GM12865 (cell line): ENCODE measurements around the gene CLEC4M.
A peak's percentile ranks its signal among the peaks of the same experiment; 100 is the strongest.

ENCODE experiments used
- DNase-seq: peaks from one replicate; pipeline ENCODE4 v3.0.0; 2010; ENCODE audit warnings: low read depth
- H3K4me3 ChIP-seq: 2 replicates; pipeline ENCODE4 v1.5.1; 2011; ENCODE audit warnings: mild to moderate bottlenecking, low read depth, low read length, control low read depth
- TF ChIP-seq, protein P1 (sequence below): IDR thresholded peaks from 2 replicates; pipeline ENCODE4 v1.5.1; 2011; ENCODE audit warnings: low read length, control low read depth, low read depth, inconsistent platforms; ENCODE audit not compliant: insufficient read depth; ENCODE audit errors: missing control alignments

Gene CLEC4M

DNA sequence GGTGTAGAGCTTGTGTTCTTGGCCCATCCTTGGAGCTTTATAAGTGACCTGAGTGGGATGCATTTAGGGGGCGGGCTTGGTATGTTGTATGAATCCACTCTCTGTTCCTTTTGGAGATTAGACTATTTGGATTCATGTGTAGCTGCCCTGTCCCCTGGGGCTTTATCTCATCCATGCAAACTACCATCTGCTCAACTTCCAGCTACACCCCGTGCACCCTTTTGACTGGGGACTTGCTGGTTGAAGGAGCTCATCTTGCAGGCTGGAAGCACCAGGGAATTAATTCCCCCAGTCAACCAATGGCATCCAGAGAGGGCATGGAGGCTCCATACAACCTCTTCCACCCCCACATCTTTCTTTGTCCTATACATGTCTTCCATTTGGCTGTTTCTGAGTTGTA, 6.1 kb downstream of the CLEC4M start:
- DNase-seq = no peak
- TF ChIP-seq, protein P1, sequence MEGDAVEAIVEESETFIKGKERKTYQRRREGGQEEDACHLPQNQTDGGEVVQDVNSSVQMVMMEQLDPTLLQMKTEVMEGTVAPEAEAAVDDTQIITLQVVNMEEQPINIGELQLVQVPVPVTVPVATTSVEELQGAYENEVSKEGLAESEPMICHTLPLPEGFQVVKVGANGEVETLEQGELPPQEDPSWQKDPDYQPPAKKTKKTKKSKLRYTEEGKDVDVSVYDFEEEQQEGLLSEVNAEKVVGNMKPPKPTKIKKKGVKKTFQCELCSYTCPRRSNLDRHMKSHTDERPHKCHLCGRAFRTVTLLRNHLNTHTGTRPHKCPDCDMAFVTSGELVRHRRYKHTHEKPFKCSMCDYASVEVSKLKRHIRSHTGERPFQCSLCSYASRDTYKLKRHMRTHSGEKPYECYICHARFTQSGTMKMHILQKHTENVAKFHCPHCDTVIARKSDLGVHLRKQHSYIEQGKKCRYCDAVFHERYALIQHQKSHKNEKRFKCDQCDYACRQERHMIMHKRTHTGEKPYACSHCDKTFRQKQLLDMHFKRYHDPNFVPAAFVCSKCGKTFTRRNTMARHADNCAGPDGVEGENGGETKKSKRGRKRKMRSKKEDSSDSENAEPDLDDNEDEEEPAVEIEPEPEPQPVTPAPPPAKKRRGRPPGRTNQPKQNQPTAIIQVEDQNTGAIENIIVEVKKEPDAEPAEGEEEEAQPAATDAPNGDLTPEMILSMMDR = no peak
- H3K4me3 ChIP-seq = no peak overlapping the region

DNA sequence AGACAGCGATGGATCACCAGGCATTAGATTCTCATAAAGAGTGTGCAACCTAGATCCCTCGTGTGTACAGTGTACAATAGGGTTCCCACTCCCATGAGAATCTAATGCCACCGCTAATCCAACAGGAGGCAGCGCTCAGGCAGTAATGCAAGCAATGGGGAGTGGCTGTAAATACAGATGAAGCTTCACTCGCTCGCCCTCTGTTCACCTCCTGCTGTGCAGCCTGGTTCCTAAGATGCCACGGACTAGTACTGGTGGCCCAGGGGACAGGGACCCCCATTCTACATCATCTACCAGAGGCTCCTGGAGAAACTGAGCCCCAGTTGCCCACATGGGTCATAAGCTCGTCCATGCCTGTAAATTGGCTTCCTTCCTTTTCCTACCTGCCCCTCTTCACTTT, 8.0 kb downstream of the CLEC4M start:
- TF ChIP-seq, protein P1 = no peak
- H3K4me3 ChIP-seq = no peak overlapping the region
- DNase-seq = no peak

DNA sequence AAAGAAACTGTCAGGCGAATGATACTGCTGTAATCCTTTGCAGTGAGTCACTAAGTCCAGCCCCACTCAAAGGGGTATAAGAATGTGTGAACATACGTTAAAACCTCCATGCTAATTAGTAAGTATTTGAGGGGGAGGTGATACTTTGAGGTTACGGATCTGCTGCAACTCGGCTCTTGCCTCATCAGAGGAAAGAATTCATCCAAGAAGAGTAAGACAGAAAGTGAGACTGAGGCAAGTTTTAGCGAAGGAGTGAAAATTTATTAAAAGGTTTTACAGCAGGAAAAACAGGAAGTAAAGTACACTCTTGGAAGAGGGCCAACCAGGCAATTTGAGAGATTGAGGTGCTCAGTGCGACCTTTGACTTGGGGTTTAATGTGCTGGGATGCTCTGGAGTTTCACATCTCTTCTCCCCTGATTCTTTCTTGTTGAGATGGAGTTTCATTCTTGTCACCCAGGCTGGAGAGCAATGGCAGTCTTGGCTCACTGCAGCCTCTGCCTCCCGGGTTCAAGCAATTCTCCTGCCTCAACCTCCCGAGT, 9.8 kb downstream of the CLEC4M start:
- TF ChIP-seq, protein P1 = no peak
- DNase-seq = peak; percentile 81
- H3K4me3 ChIP-seq = no peak overlapping the region

DNA sequence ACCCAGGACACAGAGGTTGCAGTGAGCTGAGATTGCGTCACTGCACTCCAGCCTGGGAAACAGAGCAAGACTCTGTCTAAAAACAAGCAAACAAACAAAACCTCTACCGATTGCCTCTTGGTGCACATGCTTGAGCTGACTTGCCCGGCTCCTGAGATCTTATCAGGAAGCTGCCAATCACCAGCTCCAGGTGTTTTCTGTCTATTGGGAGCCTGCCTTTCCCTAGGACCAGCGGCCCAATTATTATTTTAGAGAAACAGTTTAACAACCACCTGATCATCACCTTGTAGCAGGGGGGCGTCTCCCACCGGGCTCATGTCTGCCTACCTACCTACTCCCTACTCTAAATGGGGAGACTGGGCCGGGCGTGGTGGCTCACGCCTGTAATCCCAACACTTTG, 10.8 kb downstream of the CLEC4M start:
- no peak for DNase-seq
- H3K4me3 ChIP-seq = no peak overlapping the region
- TF ChIP-seq, protein P1 = no peak

DNA sequence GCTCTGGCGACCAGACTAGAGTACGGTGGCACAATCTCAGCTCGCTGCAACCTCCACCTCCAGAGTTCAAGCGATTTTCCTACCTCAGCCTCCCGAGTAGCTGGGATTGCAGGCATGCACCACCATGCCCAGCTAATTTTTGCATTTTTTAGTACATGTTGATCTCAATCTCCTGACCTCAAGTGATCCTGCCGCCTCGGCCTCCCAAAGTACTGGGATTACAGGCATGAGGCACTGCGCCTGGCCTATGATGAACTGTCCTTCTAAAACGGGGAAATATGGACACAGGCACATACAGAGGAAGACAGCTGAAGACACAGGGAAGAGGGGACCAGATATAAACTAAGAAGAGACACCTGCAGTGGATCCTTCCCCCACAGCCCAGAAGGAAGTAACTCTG, 12.7 kb downstream of the CLEC4M start:
- no peak for DNase-seq
- H3K4me3 ChIP-seq = no peak overlapping the region
- TF ChIP-seq, protein P1 = no peak

DNA sequence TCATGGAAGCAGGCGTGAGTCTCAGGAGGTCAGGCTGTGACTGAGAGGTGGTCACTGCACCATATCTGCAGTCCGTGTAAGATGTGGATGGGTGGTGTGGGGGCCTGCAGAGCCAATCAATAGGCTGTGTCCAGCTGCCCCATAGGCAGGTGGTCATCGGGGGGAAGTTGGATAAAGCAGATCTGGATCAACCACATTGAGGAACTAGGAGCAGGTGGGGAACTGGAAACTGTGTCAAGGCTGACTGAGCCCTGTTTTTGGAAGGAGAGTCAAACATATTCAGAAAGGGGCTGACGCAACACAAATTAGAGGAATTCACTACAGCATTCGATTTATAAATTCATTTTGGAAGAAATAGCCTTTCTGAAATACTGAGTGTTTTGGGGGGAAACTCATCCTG, 15.0 kb downstream of the CLEC4M start:
- H3K4me3 ChIP-seq = no peak overlapping the region
- DNase-seq = no peak
- TF ChIP-seq, protein P1 = no peak

DNA sequence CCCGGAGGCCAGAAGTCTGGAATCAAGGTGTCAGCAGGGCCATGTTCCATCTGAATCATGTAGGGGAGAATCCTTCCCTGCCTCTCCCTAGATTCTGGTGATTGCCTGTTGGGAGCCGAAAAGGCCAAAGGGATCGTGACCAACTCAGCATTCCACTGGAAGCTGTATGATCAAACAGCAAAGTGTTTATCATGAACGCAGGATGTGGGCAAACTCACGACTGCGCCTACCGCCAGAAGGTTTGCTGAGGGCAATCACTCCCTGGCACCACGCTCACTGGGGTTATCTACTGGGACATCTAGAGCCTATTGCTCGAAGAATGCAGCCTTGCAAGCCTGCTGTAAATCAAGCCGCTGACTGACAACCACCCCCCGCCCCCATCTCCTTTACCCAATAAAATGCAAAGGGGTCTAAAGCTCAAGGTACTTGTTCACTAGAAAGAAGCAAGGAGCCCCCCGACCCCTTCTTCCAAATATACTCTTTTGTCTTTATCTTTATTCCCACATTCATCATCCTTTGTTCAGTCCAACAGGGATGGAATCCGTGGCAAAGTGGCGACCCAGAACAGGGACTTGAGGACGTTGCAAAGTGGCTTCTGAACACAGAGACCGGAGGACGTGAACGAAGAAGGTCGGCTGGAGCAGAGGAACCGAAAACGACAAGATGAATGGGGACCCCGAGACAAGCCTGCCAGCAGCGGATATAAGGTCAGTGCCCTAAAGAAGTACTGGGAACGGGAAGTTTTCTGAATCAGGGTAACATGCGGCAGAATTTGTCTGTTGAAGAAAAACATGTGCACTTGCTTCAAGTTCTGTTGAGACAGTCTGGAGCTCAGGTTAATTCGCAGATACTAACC, 16.8 kb downstream of the CLEC4M start:
- DNase-seq = no peak
- no peak overlapping the region for H3K4me3 ChIP-seq
- TF ChIP-seq, protein P1 = no peak
